Activated CD4-positive, alpha-beta T cell treated with anti-CD3 and anti-CD28 coated beads, Interleukin-2, amount 50 U/mL, for 4 hours (primary cell): Measurements from ENCODE around the gene ZNF524.

Experiments
- DNase-seq, 2 experiments: peaks; one replicate each; pipeline ENCODE4 v3.0.0-alpha.2; 2020

ZNF524 gene

GRCh38 chr19:55621673-55622231 is 21.7 kb downstream of the ZNF524 start:
- DNase-seq = no peak

- DNase-seq = no peak
Observed at GRCh38 chr19:55622242-55622969, 22.3 kb downstream of the ZNF524 start.

- no peak for DNase-seq
Observed at GRCh38 chr19:55623130-55623529, 23.0 kb downstream of the ZNF524 start.

GRCh38 chr19:55623561-55623960 is 23.5 kb downstream of the ZNF524 start:
- no peak for DNase-seq

GRCh38 chr19:55624109-55625003 is 24.3 kb downstream of the ZNF524 start, which contains the start of gene ZNF784:
ZNF784 (minus strand) TSS chr19:55624566; CDS start chr19:55624561, 5 bp downstream.
- peak; percentile 91 to 93 for DNase-seq

GRCh38 chr19:55625004-55625326 is 24.9 kb downstream of the ZNF524 start:
- no peak for DNase-seq

GRCh38 chr19:55626350-55626749 is 26.3 kb downstream of the ZNF524 start:
- DNase-seq = peak; percentile 38 to 42

GRCh38 chr19:55632463-55632834 is 32.4 kb downstream of the ZNF524 start:
- DNase-seq = peak; percentile 86 to 87

- no peak for DNase-seq
Observed at GRCh38 chr19:55633861-55634260, 33.8 kb downstream of the ZNF524 start.

- DNase-seq = no peak
Observed at GRCh38 chr19:55635334-55635717, 35.2 kb downstream of the ZNF524 start.

- no peak for DNase-seq
Observed at GRCh38 chr19:55635856-55636440, 35.9 kb downstream of the ZNF524 start.

GRCh38 chr19:55636723-55637122 is 36.6 kb downstream of the ZNF524 start:
- no peak for DNase-seq

- no peak for DNase-seq
Observed at GRCh38 chr19:55637534-55637933, 37.4 kb downstream of the ZNF524 start.

- peak; percentile 54 to 58 for DNase-seq
Observed at GRCh38 chr19:55638864-55639359, 38.8 kb downstream of the ZNF524 start.

- peak; percentile 71 for DNase-seq
Observed at GRCh38 chr19:55640043-55640576, 40.0 kb downstream of the ZNF524 start.

- peak; percentile 47 to 49 for DNase-seq
Observed at GRCh38 chr19:55640577-55641425, 40.7 kb downstream of the ZNF524 start, which contains the start of gene ZNF580. ZNF580 (plus strand) TSS chr19:55641002; CDS start chr19:55642509, 1,507 bp downstream.

- no peak for DNase-seq
Observed at GRCh38 chr19:55641426-55642152, 41.5 kb downstream of the ZNF524 start.

GRCh38 chr19:55642153-55643002 is 42.3 kb downstream of the ZNF524 start:
- no peak for DNase-seq

GRCh38 chr19:55643003-55643886 is 43.2 kb downstream of the ZNF524 start, which contains the start of gene ZNF581:
ZNF581 (plus strand) TSS chr19:55643649; CDS start chr19:55644572, 923 bp downstream.
- DNase-seq = peak; percentile 74 to 76
